Activated CD4-positive, alpha-beta T cell treated with anti-CD3 and anti-CD28 coated beads, Interleukin-2, amount 10 ng/mL, durations not matched to agents 7 days and 5 days (primary cell): ENCODE results near the gene RNF39. TPM values are rescaled to one million over a fixed set of nuclear protein-coding genes. Genes with fewer than 3 reads are reported as not detected.

Source experiments
- CTCF ChIA-PET: fragments of 350-600 bp; sonication (Branson Sonifier 250); formaldehyde crosslinking; loops from one replicate; lab custom pipeline; 2021; ENCODE audit warnings: antibody characterized with exemption; lab: Charles Lee
- POLR2A ChIA-PET: fragments of 350-600 bp; sonication (Branson Sonifier 250); formaldehyde crosslinking; loops from one replicate; lab custom pipeline; 2021; ENCODE audit warnings: antibody characterized with exemption; lab: Charles Lee
- DNase-seq: peaks from one replicate; pipeline ENCODE4 v3.0.0-alpha.2; 2020
- H3K27ac Mint-ChIP-seq: one replicate; pipeline ENCODE4 v1.8.0; 2021; ENCODE audit warnings: mild to moderate bottlenecking, moderate library complexity, mixed read lengths
- H3K27me3 Mint-ChIP-seq: one replicate; pipeline ENCODE4 v1.8.0; 2021; ENCODE audit warnings: mixed read lengths
- H3K36me3 Mint-ChIP-seq: one replicate; pipeline ENCODE4 v1.8.0; 2021; ENCODE audit warnings: low read depth, mixed read lengths
- H3K4me1 Mint-ChIP-seq: one replicate; pipeline ENCODE4 v1.8.0; 2021; ENCODE audit warnings: mixed read lengths
- H3K4me3 Mint-ChIP-seq: one replicate; pipeline ENCODE4 v1.8.0; 2021; ENCODE audit warnings: mild to moderate bottlenecking, moderate library complexity, mixed read lengths
- H3K9me3 Mint-ChIP-seq: one replicate; pipeline ENCODE4 v1.8.0; 2021; ENCODE audit warnings: mixed read lengths
- total RNA-seq, 2 experiments: library from RNA; stranded (reverse); gene quantifications; one replicate each; pipeline ENCODE4 v1.2.3, GENCODE V29; 2021

RNF39 gene
- total RNA-seq, 2 experiments from 2014 or later = not detected

- no peaks in the 10 kb centered on the region for H3K9me3 Mint-ChIP-seq
- POLR2A ChIA-PET = no interaction called here
- no peak for DNase-seq
- H3K27me3 Mint-ChIP-seq = no peaks in the 10 kb centered on the region
- H3K4me1 Mint-ChIP-seq = no peaks in the 10 kb centered on the region
- no peak overlapping the region for H3K27ac Mint-ChIP-seq
- no peak overlapping the region for H3K4me3 Mint-ChIP-seq
- CTCF ChIA-PET = interaction anchor here (0.6 to 1.6 kb wide), 2 partner anchors 15 to 92 kb away, joined by 3 to 4 read pairs; no protein-coding TSS in a partner anchor
- peaks cover 3% of the 10 kb centered on the region for H3K36me3 Mint-ChIP-seq
These were observed 54.9 kb downstream of the RNF39 start for GRCh38 chr6:30020626-30021025.

Other genes with a start within 250 kb of the RNF39 start
- gene HLA-G, start 247.9 kb downstream of the RNF39 start, total RNA-seq = 1 to 10 TPM; 1.3 TPM
- 1,000 to 10,000 TPM; 1,667 to 1,766 TPM for gene HLA-A, start 133.2 kb downstream of the RNF39 start, total RNA-seq
- gene POLR1H, start 14.5 kb downstream of the RNF39 start, total RNA-seq = 10 to 100 TPM; 52.9 to 59.1 TPM
- gene PPP1R11, start 8.6 kb downstream of the RNF39 start, total RNA-seq = 10 to 100 TPM; 57.9 to 73.7 TPM
- not detected for gene TRIM31, start 37.3 kb upstream of the RNF39 start, total RNA-seq
- gene TRIM40, start 60.4 kb upstream of the RNF39 start, total RNA-seq = not detected
- not detected for gene TRIM10, start 85.4 kb upstream of the RNF39 start, total RNA-seq
- not detected for gene TRIM15, start 87.8 kb upstream of the RNF39 start, total RNA-seq
- 10 to 100 TPM; 84.6 to 88.3 TPM for gene TRIM26, start 137.6 kb upstream of the RNF39 start, total RNA-seq